H1 (cell line): ENCODE measurements around the gene PUSL1. TPM values are rescaled to one million over a fixed set of nuclear protein-coding genes. Genes with fewer than 3 reads are reported as not detected.

Experiments used
- CTCF ChIA-PET: fragments of 300-600 bp; sonication (Branson Sonifier 250); formaldehyde crosslinking; loops from one replicate; lab custom pipeline; 2021; ENCODE audit not compliant: partially characterized antibody; lab: Charles Lee
- POLR2A ChIA-PET: fragments of 300-600 bp; sonication (Branson Sonifier 250); formaldehyde crosslinking; loops from one replicate; lab custom pipeline; 2021; ENCODE audit warnings: inconsistent platforms; ENCODE audit not compliant: partially characterized antibody; lab: Charles Lee
- DNase-seq, 2 experiments: peaks; one replicate each; pipeline versions ENCODE4 v3.0.0 to v3.0.0-alpha.2; 2010 to 2022; ENCODE audit warnings: low spot score in 2 of 2, low read depth in 1 of 2, mixed read lengths in 1 of 2
- FAIRE-seq: peaks from 2 replicates; lab custom pipeline; 2011; peaks lifted over from hg19 to GRCh38; lab: Jason Lieb, UNC
- H2AFZ ChIP-seq: 2 replicates; pipeline ENCODE4 v1.8.1; 2012; ENCODE audit warnings: low read length, inconsistent platforms
- H2AK5ac ChIP-seq: 2 replicates; pipeline ENCODE4 v1.6.1; 2013; ENCODE audit warnings: low read depth, low read length
- H2BK120ac ChIP-seq: replicated peaks from 2 replicates; pipeline ENCODE3; 2013; ENCODE audit warnings: low read depth, low read length, inconsistent platforms
- H2BK12ac ChIP-seq: 2 replicates; pipeline ENCODE4 v1.6.1; 2013; ENCODE audit warnings: low read depth, low read length
- H2BK15ac ChIP-seq: 2 replicates; pipeline ENCODE4 v1.6.1; 2013; ENCODE audit warnings: low read length
- H2BK20ac ChIP-seq: 2 replicates; pipeline ENCODE4 v1.6.1; 2013; ENCODE audit warnings: low read length
- H2BK5ac ChIP-seq: 2 replicates; pipeline ENCODE4 v1.6.1; 2013; ENCODE audit warnings: low read depth, low read length
- H3K14ac ChIP-seq: 2 replicates; pipeline ENCODE4 v1.6.1; 2013; ENCODE audit warnings: inconsistent platforms; ENCODE audit not compliant: insufficient read length
- H3K18ac ChIP-seq: 2 replicates; pipeline ENCODE4 v1.6.1; 2013; ENCODE audit warnings: low read length; ENCODE audit errors: extremely low read depth
- H3K23ac ChIP-seq: 2 replicates; pipeline ENCODE4 v1.6.1; 2013; ENCODE audit warnings: inconsistent platforms; ENCODE audit not compliant: insufficient read length
- H3K23me2 ChIP-seq: 2 replicates; pipeline ENCODE4 v1.6.1; 2013; ENCODE audit warnings: low read depth, low read length
- H3K27ac ChIP-seq: 2 replicates; pipeline ENCODE4 v1.6.1; 2011; ENCODE audit warnings: low read depth, low read length, inconsistent platforms
- H3K27me3 ChIP-seq, 4 experiments: replicated peaks in 1 of 4; 1 replicate in 1 of 4; 2 replicates in 3 of 4; pipeline versions ENCODE4 v1.6.1 to v1.8.1; 2011 to 2013; ENCODE audit warnings: low read length in 3 of 4, mild to moderate bottlenecking in 3 of 4, inconsistent platforms in 2 of 4, mixed read lengths in 2 of 4, moderate library complexity in 1 of 4; ENCODE audit not compliant: control insufficient read depth in 3 of 4, insufficient read depth in 3 of 4; ENCODE audit errors: extremely low read depth in 1 of 4
- H3K36me3 ChIP-seq, 4 experiments: 2 replicates each; pipeline versions ENCODE4 v1.6.1 to v1.8.1; 2011 to 2013; ENCODE audit warnings: mild to moderate bottlenecking in 4 of 4, low read length in 3 of 4, moderate library complexity in 2 of 4, control low read depth in 1 of 4, inconsistent platforms in 1 of 4; ENCODE audit not compliant: insufficient read depth in 4 of 4, control insufficient read depth in 2 of 4
- H3K4ac ChIP-seq: replicated peaks from 2 replicates; pipeline ENCODE3; 2013; ENCODE audit warnings: low read length, low read depth, mixed read lengths, inconsistent platforms; ENCODE audit not compliant: insufficient read length
- H3K4me1 ChIP-seq, 4 experiments: replicated peaks in 1 of 4; 1 replicate in 1 of 4; 2 replicates in 3 of 4; pipeline versions ENCODE4 v1.6.1 to v1.8.1; 2011 to 2013; ENCODE audit warnings: low read length in 3 of 4, inconsistent platforms in 2 of 4, mixed read lengths in 1 of 4; ENCODE audit not compliant: insufficient read depth in 4 of 4, control insufficient read depth in 3 of 4
- H3K4me2 ChIP-seq, 2 experiments: 2 replicates each; pipeline versions ENCODE4 v1.6.1 to v1.8.1; 2011 to 2013; ENCODE audit warnings: low read depth in 2 of 2, low read length in 2 of 2, control low read depth in 1 of 2, inconsistent platforms in 1 of 2, mild to moderate bottlenecking in 1 of 2; ENCODE audit not compliant: insufficient read depth in 1 of 2
- H3K4me3 ChIP-seq, 4 experiments: fragments of 200-600, 300-600 bp in 1 of 4; sonication (generic), shearing (Covaris generic), sonication (Bioruptor Twin) in 1 of 4; 2 replicates each; pipeline versions ENCODE4 v1.5.1 to v1.8.1; 2011 to 2016; ENCODE audit warnings: low read length in 4 of 4, low read depth in 3 of 4, control low read depth in 2 of 4, inconsistent platforms in 2 of 4, mild to moderate bottlenecking in 2 of 4, mixed read lengths in 1 of 4, moderate library complexity in 1 of 4; ENCODE audit not compliant: insufficient read depth in 2 of 4; ENCODE audit errors: extremely low read depth in 1 of 4
- H3K56ac ChIP-seq: replicated peaks from 2 replicates; pipeline ENCODE3; 2013; ENCODE audit warnings: low read depth, mild to moderate bottlenecking, mixed read lengths, low read length, inconsistent platforms; ENCODE audit not compliant: insufficient read length
- H3K79me1 ChIP-seq: 2 replicates; pipeline ENCODE4 v1.6.1; 2013; ENCODE audit warnings: low read depth, low read length, control low read depth
- H3K79me2 ChIP-seq, 2 experiments: 2 replicates each; pipeline versions ENCODE4 v1.6.1 to v1.8.1; 2012 to 2013; ENCODE audit warnings: low read length in 2 of 2, mild to moderate bottlenecking in 2 of 2, inconsistent platforms in 1 of 2; ENCODE audit not compliant: insufficient read depth in 2 of 2, control insufficient read depth in 1 of 2
- H3K9ac ChIP-seq, 4 experiments: replicated peaks in 1 of 4; 1 replicate in 1 of 4; 2 replicates in 3 of 4; pipeline versions ENCODE4 v1.6.1 to v1.8.1; 2011 to 2013; ENCODE audit warnings: low read depth in 3 of 4, low read length in 3 of 4, control low read depth in 2 of 4, mild to moderate bottlenecking in 2 of 4, moderate library complexity in 2 of 4, inconsistent platforms in 1 of 4; ENCODE audit errors: extremely low read depth in 1 of 4
- H3K9me3 ChIP-seq, 2 experiments: 2 replicates each; pipeline versions ENCODE4 v1.6.1 to v1.8.1; 2012 to 2013; ENCODE audit warnings: mild to moderate bottlenecking in 2 of 2, moderate library complexity in 2 of 2, control low read depth in 1 of 2, inconsistent platforms in 1 of 2, low read depth in 1 of 2, low read length in 1 of 2, mixed read lengths in 1 of 2; ENCODE audit not compliant: insufficient read depth in 2 of 2
- H4K20me1 ChIP-seq, 2 experiments: replicated peaks in 1 of 2; 2 replicates each; pipeline versions ENCODE3 to v1.8.1; 2011 to 2013; ENCODE audit warnings: inconsistent platforms in 2 of 2, low read length in 2 of 2, mild to moderate bottlenecking in 1 of 2; ENCODE audit not compliant: insufficient read depth in 2 of 2, control insufficient read depth in 1 of 2
- H4K5ac ChIP-seq: 2 replicates; pipeline ENCODE4 v1.6.1; 2013; ENCODE audit warnings: low read length, low read depth, mixed read lengths, inconsistent platforms; ENCODE audit not compliant: insufficient read length
- H4K8ac ChIP-seq: 2 replicates; pipeline ENCODE4 v1.8.0; 2013; ENCODE audit warnings: mild to moderate bottlenecking, moderate library complexity, low read length, inconsistent platforms; ENCODE audit not compliant: insufficient read depth; ENCODE audit errors: extremely low read depth
- H4K91ac ChIP-seq: replicated peaks from 2 replicates; pipeline ENCODE3; 2013; ENCODE audit warnings: low read length, mixed read lengths, inconsistent platforms; ENCODE audit not compliant: insufficient read length
- CTBP2 ChIP-seq: IDR thresholded peaks from 2 replicates; pipeline ENCODE4 v1.7.0; 2011; ENCODE audit warnings: borderline replicate concordance, mild to moderate bottlenecking, moderate library complexity, mixed read lengths, low read length; ENCODE audit not compliant: insufficient read depth, insufficient read length
- EGR1 ChIP-seq: IDR thresholded peaks from 2 replicates; pipeline ENCODE4 v1.6.1; 2011; ENCODE audit warnings: low read depth, low read length, borderline replicate concordance
- EZH2 ChIP-seq: fragments of 200-600 bp; sonication (generic); IDR thresholded peaks from 2 replicates; pipeline ENCODE4 v1.7.1; 2012; ENCODE audit warnings: low read depth, mild to moderate bottlenecking, moderate library complexity, low read length, inconsistent platforms; ENCODE audit not compliant: severe bottlenecking
- FOSL1 ChIP-seq: IDR thresholded peaks from 2 replicates; pipeline ENCODE4 v1.6.1; 2011; ENCODE audit warnings: mild to moderate bottlenecking, low read depth, low read length, moderate library complexity; ENCODE audit not compliant: insufficient read depth
- YY1 ChIP-seq: IDR thresholded peaks from 2 replicates; pipeline ENCODE4 v1.6.1; 2011; ENCODE audit warnings: low read depth, mild to moderate bottlenecking, low read length
- ZNF274 ChIP-seq: IDR thresholded peaks from 2 replicates; pipeline ENCODE4 v1.7.0; 2012; ENCODE audit warnings: low read length, borderline replicate concordance; ENCODE audit errors: extremely low read depth
- WGBS, 2 experiments: shearing (Covaris generic) in 1 of 2; methylation state at CpG; one replicate each; pipeline versions ENCODE4 v1.1.6 to v1.1.7; 2013 to 2015; ENCODE audit warnings: low lambda C conversion rate in 2 of 2, mixed read lengths in 2 of 2, inconsistent platforms in 1 of 2, low coverage in 1 of 2, missing lambda C conversion rate in 1 of 2; ENCODE audit not compliant: insufficient replicate concordance in 2 of 2, insufficient coverage in 1 of 2, insufficient read length in 1 of 2; ENCODE audit errors: extremely low coverage in 1 of 2, missing lambda C conversion rate in 1 of 2; 5-methylcytosine and 5-hydroxymethylcytosine counted together
- polyA plus RNA-seq, 7 experiments: library from polyadenylated mRNA; depleted of rRNA in 3 of 7; stranded (reverse) in 5 of 7; unstranded in 2 of 7; fragments of >200 nt in 5 of 7; fragments of 200-250 nt in 2 of 7; gene quantifications; 1 replicate in 5 of 7; 2 replicates in 1 of 7; 4 replicates in 1 of 7; pipeline versions ENCODE4 v1.2.1 to v1.2.3, GENCODE V29; 2011 to 2013; ENCODE audit warnings: missing spikeins in 2 of 7, mixed read lengths in 2 of 7
- total RNA-seq: library from RNA; stranded (reverse); fragmentation: NEBNext Ultra II Directional; extraction: Animal tissue kit (Norgen Biotek cat#: 25700); gene quantifications from 2 replicates; pipeline ENCODE4 v1.2.1, GENCODE V29; 2021
- TF ChIP-seq, protein P1 (sequence below), 3 experiments: IDR thresholded peaks; 1 replicate in 2 of 3; 2 replicates in 1 of 3; pipeline versions ENCODE4 v1.5.1 to v1.6.1; 2011; ENCODE audit warnings: low read length in 3 of 3, mild to moderate bottlenecking in 3 of 3, inconsistent platforms in 2 of 3, low read depth in 1 of 3, moderate library complexity in 1 of 3; ENCODE audit not compliant: insufficient read depth in 1 of 3; ENCODE audit errors: control extremely low read depth in 1 of 3
- TF ChIP-seq, protein P2 (sequence below): IDR thresholded peaks from 2 replicates; pipeline ENCODE4 v1.6.1; 2011; ENCODE audit warnings: low read depth, mild to moderate bottlenecking, low read length; ENCODE audit not compliant: insufficient read depth

Gene PUSL1
- total and polyA plus RNA-seq, 2 of the 8 experiments (the other 6 are each of a cell fraction or from before 2014, with no cell fraction given): 38.8 to 87.4 TPM

DNA sequence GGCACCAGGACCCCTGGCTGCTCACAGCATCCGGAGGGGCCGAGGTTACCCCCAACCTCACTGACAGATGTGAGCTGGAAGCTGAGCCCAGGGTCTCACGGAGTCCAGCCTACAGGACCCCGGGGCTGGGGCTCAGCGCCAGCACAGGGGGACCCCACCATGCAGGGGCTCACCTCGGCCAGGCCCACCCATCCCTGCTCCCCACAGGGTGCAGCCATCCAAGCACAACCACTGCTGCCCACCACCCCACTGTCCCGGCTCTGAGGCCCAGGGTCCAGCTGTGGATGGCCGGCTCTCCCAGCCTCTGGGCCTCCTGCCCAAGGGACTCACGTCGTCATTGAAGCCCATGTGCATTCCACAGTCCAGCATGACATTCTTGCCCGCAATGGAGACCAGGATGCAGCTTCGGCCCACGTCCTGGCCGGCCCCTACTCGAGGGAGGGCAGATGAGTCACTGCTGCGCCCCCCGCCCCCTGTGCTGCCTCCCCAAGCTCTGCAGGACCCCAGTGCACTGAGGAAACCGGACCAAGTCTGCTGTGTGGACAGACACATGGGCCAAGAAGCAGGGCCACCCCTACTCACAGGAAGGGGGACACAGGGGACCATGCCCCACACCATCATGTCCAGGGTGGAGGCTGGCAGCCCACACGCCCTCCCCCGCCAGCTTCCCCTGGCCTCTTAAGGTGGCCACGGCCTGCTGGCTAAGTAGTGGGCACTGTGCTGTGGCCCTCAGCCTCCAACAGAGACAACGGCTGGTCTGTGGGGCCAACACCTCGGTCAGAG is 12.5 kb downstream of the PUSL1 start:
- Histone ChIP-seq H3K23ac (no peak overlapping the region), H2BK5ac (no peak overlapping the region), H3K4me1 (peaks cover 0 to 16% (median 5%) of the 10 kb centered on the region in 4 experiments; a peak in 5 of 7 replicates), H3K27me3 (no peaks in the 10 kb centered on the region), H2BK120ac (no peak overlapping the region), H4K8ac (no peak overlapping the region), H2BK20ac (no peak overlapping the region), H2AK5ac (no peak overlapping the region), H3K4me2 (no peak overlapping the region), H2BK15ac (no peak overlapping the region), H4K5ac (no peak overlapping the region), H2AFZ (no peak overlapping the region), H3K4ac (no peak overlapping the region), H3K79me1 (peaks cover 38% of the 10 kb centered on the region), H3K18ac (no peak overlapping the region), H3K27ac (no peak overlapping the region), H3K9ac (no peak overlapping the region), H3K9me3 (no peaks in the 10 kb centered on the region), H4K20me1 (peaks cover 25 to 37% of the 10 kb centered on the region in 2 experiments), H4K91ac (no peak overlapping the region), H3K56ac (no peak overlapping the region), H3K14ac (no peak overlapping the region), H3K79me2 (peaks cover 12 to 55% of the 10 kb centered on the region in 2 experiments; a peak in 3 of 4 replicates), H2BK12ac (no peak overlapping the region), H3K4me3 (no peak overlapping the region), H3K36me3 (peaks cover 0 to 12% (median 6%) of the 10 kb centered on the region in 4 experiments; a peak in 6 of 8 replicates), H3K23me2 (peaks cover 7% of the 10 kb centered on the region; the same call in 1 of the 2 replicates)
- WGBS, 2 experiments: 91% methylated on average over 18 of the region's 23 CpGs; no CpG with 5 or more reads in 1 of the 2 experiments
- ChIA-PET CTCF (interaction anchor here (1.7 kb wide), 1 partner anchor 21 kb away, joined by 6 read pairs; no protein-coding TSS in a partner anchor), POLR2A (interaction anchor here (1.1 to 3.0 kb wide), 6 partner anchors 10 to 31 kb away, joined by 3 to 20 read pairs (median 6); partner anchors contain the start of gene TAS1R3)
- FAIRE-seq: no peak
- no peak for DNase-seq
- TF ChIP-seq EGR1 (no peak), YY1 (no peak), ZNF274 (no peak), CTBP2 (no peak), FOSL1 (no peak), EZH2 (no peak)
- TF ChIP-seq, protein P1, sequence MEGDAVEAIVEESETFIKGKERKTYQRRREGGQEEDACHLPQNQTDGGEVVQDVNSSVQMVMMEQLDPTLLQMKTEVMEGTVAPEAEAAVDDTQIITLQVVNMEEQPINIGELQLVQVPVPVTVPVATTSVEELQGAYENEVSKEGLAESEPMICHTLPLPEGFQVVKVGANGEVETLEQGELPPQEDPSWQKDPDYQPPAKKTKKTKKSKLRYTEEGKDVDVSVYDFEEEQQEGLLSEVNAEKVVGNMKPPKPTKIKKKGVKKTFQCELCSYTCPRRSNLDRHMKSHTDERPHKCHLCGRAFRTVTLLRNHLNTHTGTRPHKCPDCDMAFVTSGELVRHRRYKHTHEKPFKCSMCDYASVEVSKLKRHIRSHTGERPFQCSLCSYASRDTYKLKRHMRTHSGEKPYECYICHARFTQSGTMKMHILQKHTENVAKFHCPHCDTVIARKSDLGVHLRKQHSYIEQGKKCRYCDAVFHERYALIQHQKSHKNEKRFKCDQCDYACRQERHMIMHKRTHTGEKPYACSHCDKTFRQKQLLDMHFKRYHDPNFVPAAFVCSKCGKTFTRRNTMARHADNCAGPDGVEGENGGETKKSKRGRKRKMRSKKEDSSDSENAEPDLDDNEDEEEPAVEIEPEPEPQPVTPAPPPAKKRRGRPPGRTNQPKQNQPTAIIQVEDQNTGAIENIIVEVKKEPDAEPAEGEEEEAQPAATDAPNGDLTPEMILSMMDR (IDR thresholded peaks at IDR 0.05; ENCODE audit: control extremely low read depth in 1 of 3, insufficient read depth in 1 of 3, low read depth in 1 of 3, low read length in 3 of 3): no peak
- TF ChIP-seq, protein P2, sequence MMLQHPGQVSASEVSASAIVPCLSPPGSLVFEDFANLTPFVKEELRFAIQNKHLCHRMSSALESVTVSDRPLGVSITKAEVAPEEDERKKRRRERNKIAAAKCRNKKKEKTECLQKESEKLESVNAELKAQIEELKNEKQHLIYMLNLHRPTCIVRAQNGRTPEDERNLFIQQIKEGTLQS: no peak
